Astrocyte of the spinal cord (primary cell): ENCODE results near the gene SERPINA12.

Experiments used
- DNase-seq: peaks from one replicate; pipeline ENCODE4 v3.0.0; 2011; ENCODE audit warnings: low read depth, low spot score
- H3K4me3 ChIP-seq: 2 replicates; pipeline ENCODE4 v1.5.1; 2011; ENCODE audit warnings: low read depth, mild to moderate bottlenecking, low read length, moderate library complexity
- CTCF ChIP-seq: IDR thresholded peaks from 2 replicates; pipeline ENCODE4 v1.5.1; 2012; ENCODE audit warnings: low read depth, mild to moderate bottlenecking, low read length, inconsistent platforms
- in situ Hi-C: cut with HindIII; loops from 2 replicates; pipeline ENCODE4 v1.10.0; 2017; ENCODE audit warnings: low sequenced_read_pairs

The SERPINA12 gene

GRCh38 chr14:94451826-94452225 is 57.4 kb downstream of the SERPINA12 start:
- in situ Hi-C loops = no loop called here
- TF ChIP-seq CTCF = no peak
- H3K4me3 ChIP-seq = no peak overlapping the region
- no peak for DNase-seq

- H3K4me3 ChIP-seq = no peak overlapping the region
- in situ Hi-C loops = no loop called here
- no peak for TF ChIP-seq CTCF
- no peak for DNase-seq
Observed at GRCh38 chr14:94451091-94451771, 58.0 kb downstream of the SERPINA12 start.

GRCh38 chr14:94450722-94451090 is 58.6 kb downstream of the SERPINA12 start:
- H3K4me3 ChIP-seq = no peak overlapping the region
- in situ Hi-C loops = no loop called here
- TF ChIP-seq CTCF = no peak
- no peak for DNase-seq

- no peak for DNase-seq
Observed at GRCh38 chr14:94449930-94450329, 59.3 kb downstream of the SERPINA12 start.

GRCh38 chr14:94448071-94448808 is 61.0 kb downstream of the SERPINA12 start:
- no peak for TF ChIP-seq CTCF
- no peak for DNase-seq
- no peak overlapping the region for H3K4me3 ChIP-seq
- in situ Hi-C loops = no loop called here

More at GRCh38 chr14:94449930-94450329, 59.3 kb downstream of the SERPINA12 start:
- in situ Hi-C loops = no loop called here
- H3K4me3 ChIP-seq = no peak overlapping the region
- TF ChIP-seq CTCF = no peak

GRCh38 chr14:94447206-94447605 is 62.1 kb downstream of the SERPINA12 start:
- in situ Hi-C loops = no loop called here
- H3K4me3 ChIP-seq = no peak overlapping the region
- no peak for TF ChIP-seq CTCF
- no peak for DNase-seq
